Measurements from ENCODE around the gene NKX3-2. TPM values are rescaled to one million over a fixed set of nuclear protein-coding genes. Genes with fewer than 3 reads are reported as not detected.

Gene NKX3-2
- total and polyA plus RNA-seq, 2 of the 8 experiments (the other 6 are each of a cell fraction or from before 2014, with no cell fraction given) = 0.13 TPM; not detected in 1

- Histone ChIP-seq H3K18ac (ENCODE audit: extremely low read depth, low read length) (peak overlapping the region; percentile 25; the same call in 1 of the 2 replicates), H4K20me1 (replicated peaks in 1 of 2; ENCODE audit: control insufficient read depth in 1 of 2, insufficient read depth in 2 of 2, low read length in 2 of 2) (peaks cover 9 to 13% of the 10 kb centered on the region in 2 experiments), H3K4me3 (ENCODE audit: extremely low read depth in 1 of 4, insufficient read depth in 2 of 4, low read depth in 3 of 4, low read length in 4 of 4) (peak overlapping the region in 1 of 4 experiments; percentile 39; a peak in 3 of 8 replicates), H2BK20ac (ENCODE audit: low read length) (peak overlapping the region; percentile 92; the same call in 1 of the 2 replicates), H2BK15ac (ENCODE audit: low read length) (no peak overlapping the region; the same call in 1 of the 2 replicates), H3K4me2 (ENCODE audit: insufficient read depth in 1 of 2, low read depth in 2 of 2, low read length in 2 of 2) (peak overlapping the region; percentile 60 to 78), H2AFZ (ENCODE audit: low read length) (no peak overlapping the region), H3K4me1 (replicated peaks in 1 of 4; ENCODE audit: control insufficient read depth in 3 of 4, insufficient read depth in 4 of 4, low read length in 3 of 4) (peaks cover 13 to 50% (median 26%) of the 10 kb centered on the region in 4 experiments), H3K23ac (ENCODE audit: insufficient read length) (no peak overlapping the region), H3K14ac (ENCODE audit: insufficient read length) (no peak overlapping the region), H3K27me3 (replicated peaks in 1 of 4; ENCODE audit: control insufficient read depth in 3 of 4, extremely low read depth in 1 of 4, insufficient read depth in 3 of 4, low read length in 3 of 4) (peaks cover 90 to 100% (median 98%) of the 10 kb centered on the region in 4 experiments), H4K91ac (replicated peaks; ENCODE audit: insufficient read length, low read length) (no peak overlapping the region), H3K9ac (replicated peaks in 1 of 4; ENCODE audit: extremely low read depth in 1 of 4, low read depth in 3 of 4, low read length in 3 of 4) (no peak overlapping the region), H3K56ac (replicated peaks; ENCODE audit: insufficient read length, low read depth, low read length) (no peak overlapping the region), H3K36me3 (ENCODE audit: control insufficient read depth in 2 of 4, insufficient read depth in 4 of 4, low read length in 3 of 4) (peaks cover 0 to 9% (median 2%) of the 10 kb centered on the region in 4 experiments; a peak in 2 of 8 replicates), H4K5ac (ENCODE audit: insufficient read length, low read depth, low read length) (no peak overlapping the region), H2BK5ac (ENCODE audit: low read depth, low read length) (no peak overlapping the region; the same call in 1 of the 2 replicates), H3K79me1 (ENCODE audit: low read depth, low read length) (no peaks in the 10 kb centered on the region), H2AK5ac (ENCODE audit: low read depth, low read length) (no peak overlapping the region), H3K9me3 (ENCODE audit: insufficient read depth in 2 of 2, low read depth in 1 of 2, low read length in 1 of 2) (peaks cover 8 to 14% of the 10 kb centered on the region in 2 experiments), H2BK120ac (replicated peaks; ENCODE audit: low read depth, low read length) (peak overlapping the region; percentile 36), H3K79me2 (ENCODE audit: control insufficient read depth in 1 of 2, insufficient read depth in 2 of 2, low read length in 2 of 2) (no peaks in the 10 kb centered on the region), H3K23me2 (ENCODE audit: low read depth, low read length) (peaks cover 4% of the 10 kb centered on the region), H2BK12ac (ENCODE audit: low read depth, low read length) (peak overlapping the region; percentile 94), H3K27ac (ENCODE audit: low read depth, low read length) (no peak overlapping the region), H3K4ac (replicated peaks; ENCODE audit: insufficient read length, low read depth, low read length) (no peak overlapping the region), H4K8ac (ENCODE audit: extremely low read depth, insufficient read depth, low read length) (no peak overlapping the region; the same call in 1 of the 2 replicates)
- FAIRE-seq = no peak
- peak in 1 of 2 experiments; percentile 63 for DNase-seq (ENCODE audit: low read depth in 1 of 2, low spot score in 2 of 2)
- POLR2A ChIA-PET (ENCODE audit: partially characterized antibody) = interaction anchor here (0.5 to 5.6 kb wide), 4 partner anchors 9 to 614 kb away, joined by 3 to 37 read pairs (median 4); partner anchors contain the start of gene NKX3-2
- CTCF ChIA-PET (ENCODE audit: partially characterized antibody) = interaction anchor here (2.0 to 13.6 kb wide), 2 partner anchors 9 to 13 kb away, joined by 9 to 132 read pairs; partner anchors contain the start of gene NKX3-2
- WGBS, 2 experiments (ENCODE audit: extremely low coverage in 1 of 2, insufficient coverage in 1 of 2, insufficient read length in 1 of 2, insufficient replicate concordance in 2 of 2, low coverage in 1 of 2, low lambda C conversion rate in 2 of 2, missing lambda C conversion rate in 1 of 2) = 8% methylated on average over 27 of the region's 35 CpGs; no CpG with 5 or more reads in 1 of the 2 experiments
- TF ChIP-seq TEAD4 (IDR thresholded peaks at IDR 0.05; ENCODE audit: low read depth, low read length) (no peak), EZH2 (IDR thresholded peaks at IDR 0.05; ENCODE audit: low read depth, low read length, severe bottlenecking) (peak; percentile 49), SUZ12 (IDR thresholded peaks at IDR 0.05; ENCODE audit: low read length) (peak; percentile 8; the same call in 1 of the 2 replicates), CEBPB (IDR thresholded peaks at IDR 0.05; ENCODE audit: low read depth, low read length) (peak; percentile 86), FOSL1 (IDR thresholded peaks at IDR 0.05; ENCODE audit: insufficient read depth, low read depth, low read length) (no peak), CTCF (IDR thresholded peaks at IDR 0.05; ENCODE audit: control extremely low read depth in 1 of 3, insufficient read depth in 1 of 3, low read depth in 1 of 3, low read length in 3 of 3) (no peak)
These were observed 16.1 kb downstream of the NKX3-2 start for GRCh38 chr4:13527981-13528820.

Measured in H1 (cell line).